Fibroblast of lung (primary cell): ENCODE measurements around the gene NEURL1.

Source experiments
- CTCF ChIP-seq, 2 donors: IDR thresholded peaks in 1 of 2; conservative IDR thresholded peaks in 1 of 2; 1 replicate in 1 of 2; 2 replicates in 1 of 2; pipeline ENCODE4 v1.5.1; 2011 to 2012; ENCODE audit warnings: low read length in 2 of 2, control low read depth in 1 of 2, inconsistent platforms in 1 of 2, low read depth in 1 of 2, mild to moderate bottlenecking in 1 of 2
- EZH2 ChIP-seq: IDR thresholded peaks from 2 replicates; pipeline ENCODE4 v1.5.1; 2012; ENCODE audit warnings: low read length, control low read depth, mild to moderate bottlenecking; ENCODE audit errors: missing control alignments

GRCh38 chr10:103640436-103641181 lies 147.1 kb downstream of the NEURL1 start:
- no peak for TF ChIP-seq CTCF (conservative IDR thresholded peaks at IDR 0.05 in 1 of 2, IDR thresholded peaks at IDR 0.05 in 1 of 2; ENCODE audit: low read depth in 1 of 2, low read length in 2 of 2)
- TF ChIP-seq EZH2 = no peak
